ENCODE data around the gene JAKMIP2.

The JAKMIP2 gene

DNA sequence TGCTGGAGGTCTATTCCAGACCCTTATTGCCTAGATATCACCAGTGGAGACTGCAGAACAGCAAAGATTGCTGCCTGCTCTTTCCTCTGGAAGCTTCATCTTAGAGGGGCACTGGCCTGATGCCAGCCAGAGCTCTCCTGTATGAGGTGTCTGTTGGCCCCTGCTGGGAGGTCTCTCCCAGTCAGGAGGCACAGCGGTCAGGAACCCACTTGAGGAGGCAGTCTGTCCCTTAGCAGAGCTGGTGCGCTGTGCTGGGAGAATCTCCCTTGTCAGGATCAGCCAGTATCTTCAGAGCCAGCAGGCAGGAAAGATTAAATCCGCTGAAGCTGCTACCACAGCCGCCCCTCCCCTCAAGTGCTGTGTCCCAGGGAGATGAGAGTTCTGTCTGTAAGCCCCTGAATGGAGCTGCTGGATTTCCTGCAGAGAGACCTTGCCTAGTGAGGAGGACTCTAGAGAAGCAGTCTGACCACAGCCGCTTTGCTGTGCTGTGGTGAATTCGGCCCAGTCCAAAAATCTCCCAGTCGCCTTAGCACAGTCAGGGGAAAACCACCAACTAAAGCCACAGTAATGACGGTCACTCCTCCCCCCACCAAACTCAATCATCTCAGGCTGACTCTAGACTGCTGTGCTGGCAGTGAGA is 124.1 kb downstream of the JAKMIP2 start (continued):
- TF ChIP-seq ZNF549 (tag by site-specific recombination; IDR thresholded peaks at IDR 0.05), result no peak
- TF ChIP-seq, protein P1, sequence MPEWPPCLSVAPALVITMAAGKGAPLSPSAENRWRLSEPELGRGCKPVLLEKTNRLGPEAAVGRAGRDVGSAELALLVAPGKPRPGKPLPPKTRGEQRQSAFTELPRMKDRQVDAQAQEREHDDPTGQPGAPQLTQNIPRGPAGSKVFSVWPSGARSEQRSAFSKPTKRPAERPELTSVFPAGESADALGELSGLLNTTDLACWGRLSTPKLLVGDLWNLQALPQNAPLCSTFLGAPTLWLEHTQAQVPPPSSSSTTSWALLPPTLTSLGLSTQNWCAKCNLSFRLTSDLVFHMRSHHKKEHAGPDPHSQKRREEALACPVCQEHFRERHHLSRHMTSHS (tag by site-specific recombination; IDR thresholded peaks at IDR 0.05), result no peak
- no peak for TF ChIP-seq ZNF239 (tag by site-specific recombination; IDR thresholded peaks at IDR 0.05)
- TF ChIP-seq ZNF529 (tag by site-specific recombination; IDR thresholded peaks at IDR 0.05; ENCODE audit: insufficient replicate concordance), result no peak

DNA sequence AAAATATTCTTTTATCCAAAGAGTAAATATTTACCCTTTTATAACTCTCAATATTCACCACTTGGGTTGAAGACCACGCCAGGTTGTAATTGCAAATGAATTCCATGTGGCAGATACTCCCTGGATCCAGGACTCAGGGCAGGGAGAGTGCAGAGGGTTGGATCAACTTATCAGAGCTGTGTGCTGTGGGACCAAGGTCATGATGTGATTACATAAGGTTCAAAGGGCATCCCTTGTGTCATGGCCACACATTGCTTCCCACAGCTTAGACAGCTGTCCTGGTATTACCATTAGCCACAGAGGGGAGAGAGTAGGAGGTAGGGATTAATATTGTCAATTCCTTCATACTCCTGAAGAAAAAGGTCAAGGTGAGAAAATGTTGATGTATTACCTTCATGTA is 133.9 kb downstream of the JAKMIP2 start:
- H3K36me3 ChIP-seq (ENCODE audit: control insufficient read depth in 2 of 2, insufficient read depth in 1 of 2, low read length in 2 of 2), result peaks cover 0 to under 1% of the 10 kb centered on the region in 2 experiments; a peak in 2 of 3 replicates
- H3K4me1 ChIP-seq (ENCODE audit: control insufficient read depth, insufficient read depth, low read length), result no peaks in the 10 kb centered on the region
- ChIA-PET CTCF (interaction anchor here (0.6 to 0.7 kb wide), 2 partner anchors 21 to 266 kb away, joined by 3 to 4 read pairs; no protein-coding TSS in a partner anchor), POLR2A (no interaction called here)
- TF ChIP-seq ZNF629 (tag by site-specific recombination; IDR thresholded peaks at IDR 0.05) (no peak), ZEB2 (tag by site-specific recombination; IDR thresholded peaks at IDR 0.05) (no peak), ZNF792 (tag by site-specific recombination; IDR thresholded peaks at IDR 0.05) (no peak), ZNF747 (tag by site-specific recombination; IDR thresholded peaks at IDR 0.05) (no peak), GLI4 (tag by site-specific recombination; IDR thresholded peaks at IDR 0.05) (no peak), ZNF549 (tag by site-specific recombination; IDR thresholded peaks at IDR 0.05) (no peak), ZNF416 (tag by site-specific recombination; IDR thresholded peaks at IDR 0.05) (no peak), ZNF37A (tag by site-specific recombination; IDR thresholded peaks at IDR 0.05) (no peak), WT1 (tag by site-specific recombination; IDR thresholded peaks at IDR 0.05) (no peak), ZNF785 (tag by site-specific recombination; IDR thresholded peaks at IDR 0.05) (no peak), BCL6B (tag by site-specific recombination; IDR thresholded peaks at IDR 0.05) (no peak)
- TF ChIP-seq, protein P2, sequence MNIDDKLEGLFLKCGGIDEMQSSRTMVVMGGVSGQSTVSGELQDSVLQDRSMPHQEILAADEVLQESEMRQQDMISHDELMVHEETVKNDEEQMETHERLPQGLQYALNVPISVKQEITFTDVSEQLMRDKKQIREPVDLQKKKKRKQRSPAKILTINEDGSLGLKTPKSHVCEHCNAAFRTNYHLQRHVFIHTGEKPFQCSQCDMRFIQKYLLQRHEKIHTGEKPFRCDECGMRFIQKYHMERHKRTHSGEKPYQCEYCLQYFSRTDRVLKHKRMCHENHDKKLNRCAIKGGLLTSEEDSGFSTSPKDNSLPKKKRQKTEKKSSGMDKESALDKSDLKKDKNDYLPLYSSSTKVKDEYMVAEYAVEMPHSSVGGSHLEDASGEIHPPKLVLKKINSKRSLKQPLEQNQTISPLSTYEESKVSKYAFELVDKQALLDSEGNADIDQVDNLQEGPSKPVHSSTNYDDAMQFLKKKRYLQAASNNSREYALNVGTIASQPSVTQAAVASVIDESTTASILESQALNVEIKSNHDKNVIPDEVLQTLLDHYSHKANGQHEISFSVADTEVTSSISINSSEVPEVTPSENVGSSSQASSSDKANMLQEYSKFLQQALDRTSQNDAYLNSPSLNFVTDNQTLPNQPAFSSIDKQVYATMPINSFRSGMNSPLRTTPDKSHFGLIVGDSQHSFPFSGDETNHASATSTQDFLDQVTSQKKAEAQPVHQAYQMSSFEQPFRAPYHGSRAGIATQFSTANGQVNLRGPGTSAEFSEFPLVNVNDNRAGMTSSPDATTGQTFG (tag by site-specific recombination; IDR thresholded peaks at IDR 0.05; ENCODE audit: borderline replicate concordance), result no peak
- TF ChIP-seq, protein P3, sequence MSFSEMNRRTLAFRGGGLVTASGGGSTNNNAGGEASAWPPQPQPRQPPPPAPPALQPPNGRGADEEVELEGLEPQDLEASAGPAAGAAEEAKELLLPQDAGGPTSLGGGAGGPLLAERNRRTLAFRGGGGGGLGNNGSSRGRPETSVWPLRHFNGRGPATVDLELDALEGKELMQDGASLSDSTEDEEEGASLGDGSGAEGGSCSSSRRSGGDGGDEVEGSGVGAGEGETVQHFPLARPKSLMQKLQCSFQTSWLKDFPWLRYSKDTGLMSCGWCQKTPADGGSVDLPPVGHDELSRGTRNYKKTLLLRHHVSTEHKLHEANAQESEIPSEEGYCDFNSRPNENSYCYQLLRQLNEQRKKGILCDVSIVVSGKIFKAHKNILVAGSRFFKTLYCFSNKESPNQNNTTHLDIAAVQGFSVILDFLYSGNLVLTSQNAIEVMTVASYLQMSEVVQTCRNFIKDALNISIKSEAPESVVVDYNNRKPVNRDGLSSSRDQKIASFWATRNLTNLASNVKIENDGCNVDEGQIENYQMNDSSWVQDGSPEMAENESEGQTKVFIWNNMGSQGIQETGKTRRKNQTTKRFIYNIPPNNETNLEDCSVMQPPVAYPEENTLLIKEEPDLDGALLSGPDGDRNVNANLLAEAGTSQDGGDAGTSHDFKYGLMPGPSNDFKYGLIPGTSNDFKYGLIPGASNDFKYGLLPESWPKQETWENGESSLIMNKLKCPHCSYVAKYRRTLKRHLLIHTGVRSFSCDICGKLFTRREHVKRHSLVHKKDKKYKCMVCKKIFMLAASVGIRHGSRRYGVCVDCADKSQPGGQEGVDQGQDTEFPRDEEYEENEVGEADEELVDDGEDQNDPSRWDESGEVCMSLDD (tag by site-specific recombination; IDR thresholded peaks at IDR 0.05), result no peak
- no peak overlapping the region for H3K4me3 ChIP-seq (ENCODE audit: low read depth, low read length)
- no peak overlapping the region for H3K27ac ChIP-seq (ENCODE audit: extremely low read depth, low read depth, low read length)
- H3K9me3 ChIP-seq (ENCODE audit: control insufficient read depth, insufficient read depth, low read depth, low read length), result no peaks in the 10 kb centered on the region
